NCI-H460 (cell line): ENCODE measurements around the gene LIG3. TPM values are rescaled to one million over a fixed set of nuclear protein-coding genes. Genes with fewer than 3 reads are reported as not detected.
"Not testable (repeated sequence)": the region's sequence is repeated elsewhere in the genome, so short reads cannot be mapped to it uniquely, and the experiment has no call there.

Source experiments
- DNase-seq: peaks from one replicate; pipeline ENCODE4 v3.0.0-alpha.2; 2016; ENCODE audit warnings: low read depth; ENCODE audit errors: extremely low read depth
- total RNA-seq: library from RNA; depleted of rRNA; stranded (reverse); fragments of >200 nt; shearing (Covaris generic); gene quantifications from 2 replicates; pipeline ENCODE4 v1.2.3, GENCODE V29; 2014; rRNA removed

The LIG3 gene
- total RNA-seq, 1 experiment from 2014 or later: 67.1 TPM

GRCh38 chr17:35030780-35031179 is 50.5 kb downstream of the LIG3 start:
- DNase-seq: no peak

DNA sequence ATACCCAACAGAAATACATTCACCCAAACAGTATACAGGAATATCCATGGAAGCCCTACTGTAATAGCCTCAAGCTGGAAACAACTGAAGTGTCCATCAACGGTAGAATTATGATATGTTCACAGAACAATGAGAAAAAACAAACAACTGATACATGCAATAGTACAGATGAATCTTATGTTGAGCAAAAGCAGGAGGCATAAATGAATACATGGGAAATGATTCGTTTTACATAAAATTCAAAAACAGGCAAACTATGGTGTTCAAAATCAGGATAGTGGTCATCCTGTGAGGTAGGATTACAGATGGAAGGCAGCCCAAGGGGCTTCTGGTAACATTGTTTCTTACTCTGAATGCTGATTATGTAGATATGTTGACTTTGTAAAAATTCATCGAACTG is 58.1 kb downstream of the LIG3 start:
- DNase-seq: no peak

DNA sequence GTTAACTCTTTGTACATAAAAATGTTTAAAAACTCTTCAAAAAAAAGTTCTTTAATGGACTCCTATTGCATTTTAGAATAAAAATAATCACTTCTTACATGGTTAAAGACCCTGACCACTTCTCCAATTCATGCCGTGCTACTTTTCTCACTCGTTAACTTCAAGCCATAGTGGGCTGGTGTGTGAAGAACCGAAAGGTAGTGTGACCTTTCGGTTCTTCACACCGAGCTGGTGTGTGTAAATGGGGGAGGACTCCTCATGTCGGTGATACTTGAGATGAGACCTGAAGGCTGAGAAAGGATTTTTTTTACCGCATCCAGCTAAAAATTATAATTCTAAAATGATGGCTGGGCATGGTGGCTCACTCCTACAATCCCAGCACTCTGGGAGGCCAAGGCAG is 61.1 kb downstream of the LIG3 start:
- no peak for DNase-seq

DNA sequence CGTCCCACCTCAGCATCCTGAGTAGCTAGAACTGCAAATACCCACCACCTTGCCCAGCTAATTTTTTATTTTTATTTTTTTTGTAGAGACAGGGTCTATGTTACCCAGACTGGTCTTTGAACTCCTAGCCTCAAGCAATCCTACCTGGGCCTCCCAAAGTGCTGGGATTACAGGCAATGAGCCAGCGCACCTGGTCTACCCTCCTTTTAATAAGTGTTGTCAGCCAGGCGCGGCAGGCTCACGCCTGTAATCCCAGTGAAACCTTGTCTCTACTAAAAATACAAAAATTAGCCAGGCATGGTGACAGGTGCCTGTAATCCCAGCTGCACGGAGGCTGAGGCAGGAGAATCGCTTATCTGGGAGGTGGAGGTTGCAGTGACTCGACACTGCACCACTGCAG is 63.9 kb downstream of the LIG3 start:
- no peak for DNase-seq

GRCh38 chr17:35045458-35045979 is 65.2 kb downstream of the LIG3 start:
- DNase-seq: not testable (repeated sequence)

GRCh38 chr17:35046245-35046644 is 65.9 kb downstream of the LIG3 start:
- DNase-seq: no peak

DNA sequence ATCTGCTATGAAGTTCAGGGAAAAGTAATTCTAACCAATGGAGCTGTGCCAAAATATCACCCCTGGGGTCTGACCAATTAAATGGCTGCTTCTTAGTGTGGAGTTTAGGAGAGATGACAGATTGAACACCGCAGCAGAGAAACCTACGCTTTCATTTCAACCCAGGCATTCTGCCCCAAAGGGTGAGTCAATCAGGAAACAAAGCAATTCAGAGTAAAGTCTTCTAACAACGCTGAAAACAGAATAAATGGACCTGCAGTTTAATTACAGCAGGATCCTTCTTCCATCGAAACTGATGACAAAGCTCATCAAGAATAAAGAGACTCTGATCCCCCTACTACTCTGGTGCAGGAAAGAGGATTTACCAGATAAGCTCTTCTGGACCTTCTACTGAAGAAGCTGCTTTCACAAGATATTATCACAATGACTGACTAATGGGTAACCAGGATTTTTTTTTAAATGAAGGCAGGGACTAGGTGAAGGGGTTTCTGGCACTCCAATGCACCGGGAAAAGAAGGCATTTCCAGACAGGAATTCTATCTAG is 66.5 kb downstream of the LIG3 start:
- DNase-seq: no peak

- no peak for DNase-seq
Observed at GRCh38 chr17:35048685-35049379, 68.5 kb downstream of the LIG3 start.

DNA sequence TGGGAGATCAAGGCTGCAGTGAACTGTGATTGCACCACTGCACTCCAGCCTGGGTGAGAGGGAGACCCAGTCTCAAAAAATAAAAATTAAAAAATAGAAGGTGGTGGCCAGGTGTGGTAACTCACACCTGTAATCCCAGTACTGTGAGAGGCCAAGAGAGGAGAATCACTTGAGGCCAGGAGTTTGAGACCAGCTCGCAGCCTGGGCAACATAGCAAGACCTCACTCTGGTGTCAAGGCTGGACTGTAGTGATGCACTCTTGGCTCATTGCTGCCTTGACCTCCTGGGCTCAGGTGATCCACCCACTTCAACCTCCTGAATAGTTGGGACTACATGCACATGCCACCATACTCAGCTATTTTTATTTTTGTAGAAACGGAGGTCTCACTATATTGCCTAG is 69.9 kb downstream of the LIG3 start:
- no peak for DNase-seq

DNA sequence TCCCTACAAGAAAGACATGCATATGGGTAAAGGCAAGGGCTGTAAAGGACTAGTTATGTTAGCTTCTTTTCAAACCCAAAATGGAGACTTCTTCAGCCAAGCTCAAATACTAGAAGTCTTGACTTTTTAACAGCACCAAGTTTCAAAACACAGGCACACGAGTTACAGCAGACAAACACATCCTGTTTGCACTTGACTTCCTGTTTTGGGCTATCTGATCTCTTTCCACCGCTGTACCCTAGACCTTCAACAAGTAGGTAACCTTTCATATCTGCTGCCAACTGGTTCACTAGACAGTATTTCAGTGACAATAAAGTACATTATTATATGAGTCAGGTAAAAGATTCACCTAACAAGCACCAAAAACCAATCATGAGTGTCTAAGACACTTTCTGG is 70.9 kb downstream of the LIG3 start:
- DNase-seq: no peak

- DNase-seq: no peak
Observed at GRCh38 chr17:35051579-35052240, 71.4 kb downstream of the LIG3 start.

GRCh38 chr17:35052241-35052610 is 71.9 kb downstream of the LIG3 start:
- no peak for DNase-seq

- DNase-seq: no peak
Observed at GRCh38 chr17:35052780-35053179, 72.5 kb downstream of the LIG3 start.

DNA sequence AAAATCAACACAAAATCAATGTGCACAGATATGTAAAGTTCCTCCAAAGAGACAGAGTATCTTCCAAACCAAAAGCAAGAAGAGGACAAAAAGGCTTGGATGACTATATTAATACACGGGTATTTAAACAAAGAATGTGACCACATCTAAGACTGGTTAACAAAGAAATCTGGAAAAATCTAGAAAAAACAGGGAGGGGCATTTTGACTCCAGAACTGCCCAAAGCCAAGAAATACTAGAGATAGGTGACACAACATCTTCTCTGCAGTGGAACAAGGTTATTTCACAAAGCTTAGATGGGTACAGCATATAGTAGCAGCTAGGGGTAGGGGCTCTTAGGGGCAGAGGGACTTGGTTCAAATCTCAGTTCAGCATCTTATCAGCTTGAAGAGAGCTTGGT is 72.9 kb downstream of the LIG3 start:
- no peak for DNase-seq

DNA sequence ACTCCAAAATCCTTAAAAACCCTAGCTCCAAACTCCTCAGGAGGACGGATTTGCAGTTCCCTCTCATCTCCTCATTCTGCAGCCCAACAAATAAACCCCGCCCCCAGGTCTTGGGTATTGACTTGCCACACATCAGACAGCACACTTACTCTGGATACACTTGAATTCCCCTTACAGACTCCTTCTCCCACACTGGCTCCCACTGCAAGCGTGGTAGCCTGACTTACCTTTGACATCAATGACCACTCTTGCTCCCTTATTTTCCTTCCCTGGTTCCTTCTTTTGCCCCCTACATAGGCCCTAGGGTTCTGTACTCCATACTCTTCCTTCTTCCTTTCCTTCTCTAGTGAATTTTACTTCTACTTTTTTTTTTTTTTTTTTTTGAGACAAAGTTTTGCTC is 75.7 kb downstream of the LIG3 start:
- DNase-seq: no peak

DNA sequence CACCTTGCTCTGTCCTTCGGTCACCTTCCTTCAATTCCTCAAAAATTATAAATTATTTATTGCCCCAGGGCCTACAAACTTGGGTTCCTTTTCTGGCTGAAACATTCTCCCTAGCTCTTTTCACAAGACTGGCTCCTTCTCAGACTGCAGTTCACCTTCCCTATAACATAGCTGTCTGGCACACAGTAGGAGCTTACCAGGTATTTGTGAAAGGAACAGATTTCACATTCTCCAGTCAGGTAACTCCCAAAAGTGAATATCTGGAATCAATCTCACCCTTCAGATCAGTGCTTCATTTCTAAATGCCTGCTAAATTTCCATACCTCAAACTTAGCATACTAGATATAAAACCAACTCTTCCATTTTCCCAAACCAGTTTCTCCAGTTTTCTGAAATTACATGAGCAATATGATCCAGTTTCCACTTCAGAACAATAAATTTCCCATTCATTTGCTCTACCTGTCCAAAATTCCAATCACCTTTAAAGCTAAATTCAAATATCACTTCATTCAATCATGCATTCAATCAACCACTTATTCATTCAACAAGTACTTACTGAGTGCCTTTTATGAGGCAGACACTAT is 77.1 kb downstream of the LIG3 start:
- no peak for DNase-seq

Other genes with a start within 250 kb of the LIG3 start
- 0.52 and 0.94 TPM in 2 replicates for gene CCT6B, start 19.1 kb upstream of the LIG3 start, total RNA-seq
- 15.6 and 20.2 TPM in 2 replicates for gene ZNF830, start 19.0 kb upstream of the LIG3 start, total RNA-seq
- gene RFFL, start 83.2 kb downstream of the LIG3 start, total RNA-seq: 26.2 and 26.4 TPM in 2 replicates
- gene RAD51D, start 139.3 kb downstream of the LIG3 start, total RNA-seq: 9.9 and 10.6 TPM in 2 replicates
- gene FNDC8, start 141.1 kb downstream of the LIG3 start, total RNA-seq: not detected in 2 replicates
- 26.4 and 27.0 TPM in 2 replicates for gene NLE1, start 161.8 kb downstream of the LIG3 start, total RNA-seq
- gene UNC45B, start 167.3 kb downstream of the LIG3 start, total RNA-seq: 0.02 TPM in 1 of 2 replicates, not detected in the other
- not detected in 2 replicates for gene SLC35G3, start 213.9 kb downstream of the LIG3 start, total RNA-seq